Adrenal gland (tissue), 5 donors: ENCODE results near the gene BIRC7.

Source experiments
- POLR2A ChIP-seq, 2 donors: fragments of 450-650 bp; IDR thresholded peaks; one replicate each; pipeline ENCODE4 v1.6.1; 2017; ENCODE audit warnings: antibody characterized with exemption in 2 of 2, mild to moderate bottlenecking in 2 of 2, moderate library complexity in 1 of 2
- TF ChIP-seq, protein P1 (sequence below), 6 experiments: fragments of 450-650 bp in 4 of 6; fragments of 200-600 bp in 2 of 6; sonication (generic) in 1 of 6; IDR thresholded peaks; 1 replicate in 5 of 6; 2 replicates in 1 of 6; pipeline versions ENCODE4 v1.5.1 to v1.8.0; 2016 to 2021; ENCODE audit warnings: antibody characterized with exemption in 6 of 6, mild to moderate bottlenecking in 2 of 6, moderate library complexity in 1 of 6
- donor health status: DM: no; HTN: no; CAD: no.

DNA sequence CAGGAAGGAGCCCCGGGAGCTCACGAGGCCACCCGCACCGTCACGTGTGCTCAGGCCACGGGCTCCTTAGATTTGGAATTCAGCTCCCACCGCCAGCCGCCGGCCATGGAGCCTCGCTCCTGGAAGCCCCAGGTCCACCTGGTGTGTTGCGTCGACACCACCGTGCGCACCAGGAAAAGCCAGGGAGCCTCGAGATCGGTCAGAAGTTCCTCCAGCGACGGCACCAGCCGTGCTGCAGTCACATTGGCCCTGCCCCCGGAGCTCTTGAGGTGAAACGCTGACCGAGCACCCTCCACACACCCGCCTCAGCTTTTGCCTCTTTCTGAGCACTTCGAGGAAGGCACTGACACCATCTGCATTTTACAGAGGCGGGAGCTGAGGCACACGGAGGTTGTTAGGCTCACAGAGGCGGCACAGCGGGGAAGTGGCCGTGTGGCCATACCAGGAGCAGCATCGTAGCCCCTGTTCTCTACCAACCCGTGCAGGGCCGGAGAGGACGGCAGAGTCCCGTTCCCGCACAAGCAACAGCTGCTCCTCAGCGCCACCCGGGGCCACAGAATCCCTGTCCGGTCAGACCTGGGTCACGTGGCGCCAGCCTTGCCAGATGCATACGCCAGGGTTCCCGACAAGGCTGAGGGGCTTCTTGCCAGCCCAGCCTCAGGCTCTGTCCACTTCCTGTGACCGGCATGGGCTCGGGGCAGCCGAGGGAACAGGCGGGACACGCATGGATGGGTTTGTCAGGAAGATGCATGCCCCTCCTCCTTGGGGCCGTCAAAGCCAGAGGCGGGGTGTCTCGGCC lies 11.0 kb downstream of the BIRC7 start:
- TF ChIP-seq, protein P1, sequence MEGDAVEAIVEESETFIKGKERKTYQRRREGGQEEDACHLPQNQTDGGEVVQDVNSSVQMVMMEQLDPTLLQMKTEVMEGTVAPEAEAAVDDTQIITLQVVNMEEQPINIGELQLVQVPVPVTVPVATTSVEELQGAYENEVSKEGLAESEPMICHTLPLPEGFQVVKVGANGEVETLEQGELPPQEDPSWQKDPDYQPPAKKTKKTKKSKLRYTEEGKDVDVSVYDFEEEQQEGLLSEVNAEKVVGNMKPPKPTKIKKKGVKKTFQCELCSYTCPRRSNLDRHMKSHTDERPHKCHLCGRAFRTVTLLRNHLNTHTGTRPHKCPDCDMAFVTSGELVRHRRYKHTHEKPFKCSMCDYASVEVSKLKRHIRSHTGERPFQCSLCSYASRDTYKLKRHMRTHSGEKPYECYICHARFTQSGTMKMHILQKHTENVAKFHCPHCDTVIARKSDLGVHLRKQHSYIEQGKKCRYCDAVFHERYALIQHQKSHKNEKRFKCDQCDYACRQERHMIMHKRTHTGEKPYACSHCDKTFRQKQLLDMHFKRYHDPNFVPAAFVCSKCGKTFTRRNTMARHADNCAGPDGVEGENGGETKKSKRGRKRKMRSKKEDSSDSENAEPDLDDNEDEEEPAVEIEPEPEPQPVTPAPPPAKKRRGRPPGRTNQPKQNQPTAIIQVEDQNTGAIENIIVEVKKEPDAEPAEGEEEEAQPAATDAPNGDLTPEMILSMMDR (IDR thresholded peaks at IDR 0.05) = no peak
- TF ChIP-seq POLR2A (IDR thresholded peaks at IDR 0.05) = no peak
